Neuron (in vitro differentiated cells): ENCODE measurements around the gene PNPLA7.

Experiments
- H2AFZ ChIP-seq: one replicate; pipeline ENCODE4 v1.6.1; 2013; ENCODE audit warnings: low read depth, mild to moderate bottlenecking, inconsistent platforms, low read length, moderate library complexity
- H3K27me3 ChIP-seq: one replicate; pipeline ENCODE4 v1.6.1; 2013; ENCODE audit warnings: low read length; ENCODE audit not compliant: insufficient read depth
- H3K36me3 ChIP-seq: one replicate; pipeline ENCODE4 v1.6.1; 2013; ENCODE audit warnings: low read length; ENCODE audit not compliant: insufficient read depth
- H3K4me1 ChIP-seq: one replicate; pipeline ENCODE4 v1.6.1; 2013; ENCODE audit warnings: low read length; ENCODE audit not compliant: insufficient read depth
- H3K4me3 ChIP-seq: 2 replicates; pipeline ENCODE4 v1.5.1; 2013; ENCODE audit warnings: mild to moderate bottlenecking, low read length, moderate library complexity
- H3K9me3 ChIP-seq: one replicate; pipeline ENCODE4 v1.6.1; 2013; ENCODE audit warnings: low read length

Gene PNPLA7

GRCh38 chr9:137498720-137499150, 51.5 kb downstream of the PNPLA7 start:
- H3K4me3 ChIP-seq: no peak overlapping the region
- no peaks in the 10 kb centered on the region for H3K4me1 ChIP-seq
- no peaks in the 10 kb centered on the region for H3K36me3 ChIP-seq
- H3K9me3 ChIP-seq: peaks cover 11% of the 10 kb centered on the region
- H2AFZ ChIP-seq: no peak overlapping the region
- no peaks in the 10 kb centered on the region for H3K27me3 ChIP-seq

- H2AFZ ChIP-seq: no peak overlapping the region
- H3K4me1 ChIP-seq: no peaks in the 10 kb centered on the region
- H3K27me3 ChIP-seq: no peaks in the 10 kb centered on the region
- H3K9me3 ChIP-seq: peaks cover 13% of the 10 kb centered on the region
- no peaks in the 10 kb centered on the region for H3K36me3 ChIP-seq
- no peak overlapping the region for H3K4me3 ChIP-seq
These were observed 52.1 kb downstream of the PNPLA7 start for GRCh38 chr9:137497921-137498719.

GRCh38 chr9:137496601-137497375, 53.4 kb downstream of the PNPLA7 start:
- no peak overlapping the region for H3K4me3 ChIP-seq
- H3K27me3 ChIP-seq: no peaks in the 10 kb centered on the region

GRCh38 chr9:137494550-137495351, 55.5 kb downstream of the PNPLA7 start:
- Histone ChIP-seq H2AFZ (no peak overlapping the region), H3K36me3 (no peaks in the 10 kb centered on the region), H3K4me1 (no peaks in the 10 kb centered on the region), H3K9me3 (peaks cover 15% of the 10 kb centered on the region), H3K4me3 (no peak overlapping the region), H3K27me3 (no peaks in the 10 kb centered on the region)

More at GRCh38 chr9:137496601-137497375, 53.4 kb downstream of the PNPLA7 start:
- H2AFZ ChIP-seq: no peak overlapping the region
- H3K9me3 ChIP-seq: peaks cover 15% of the 10 kb centered on the region
- no peaks in the 10 kb centered on the region for H3K36me3 ChIP-seq
- H3K4me1 ChIP-seq: no peaks in the 10 kb centered on the region

GRCh38 chr9:137494104-137494544, 56.1 kb downstream of the PNPLA7 start:
- H2AFZ ChIP-seq: no peak overlapping the region
- no peaks in the 10 kb centered on the region for H3K27me3 ChIP-seq
- H3K4me3 ChIP-seq: no peak overlapping the region

GRCh38 chr9:137493364-137494103, 56.7 kb downstream of the PNPLA7 start:
- no peaks in the 10 kb centered on the region for H3K4me1 ChIP-seq
- H3K27me3 ChIP-seq: no peaks in the 10 kb centered on the region
- H2AFZ ChIP-seq: no peak overlapping the region
- H3K36me3 ChIP-seq: no peaks in the 10 kb centered on the region
- H3K9me3 ChIP-seq: peaks cover 15% of the 10 kb centered on the region
- no peak overlapping the region for H3K4me3 ChIP-seq

More at GRCh38 chr9:137494104-137494544, 56.1 kb downstream of the PNPLA7 start:
- peaks cover 15% of the 10 kb centered on the region for H3K9me3 ChIP-seq
- H3K4me1 ChIP-seq: no peaks in the 10 kb centered on the region
- no peaks in the 10 kb centered on the region for H3K36me3 ChIP-seq

- peaks cover 15% of the 10 kb centered on the region for H3K9me3 ChIP-seq
- H3K4me3 ChIP-seq: no peak overlapping the region
- no peaks in the 10 kb centered on the region for H3K4me1 ChIP-seq
- H2AFZ ChIP-seq: no peak overlapping the region
- no peaks in the 10 kb centered on the region for H3K36me3 ChIP-seq
- no peaks in the 10 kb centered on the region for H3K27me3 ChIP-seq
These were observed 57.5 kb downstream of the PNPLA7 start for GRCh38 chr9:137492464-137493363.

GRCh38 chr9:137491735-137492432, 58.3 kb downstream of the PNPLA7 start:
- Histone ChIP-seq H3K27me3 (no peaks in the 10 kb centered on the region), H3K4me3 (no peak overlapping the region), H3K9me3 (peaks cover 15% of the 10 kb centered on the region), H2AFZ (no peak overlapping the region), H3K4me1 (no peaks in the 10 kb centered on the region), H3K36me3 (no peaks in the 10 kb centered on the region)

GRCh38 chr9:137490532-137491186, 59.5 kb downstream of the PNPLA7 start:
- no peak overlapping the region for H2AFZ ChIP-seq
- no peaks in the 10 kb centered on the region for H3K36me3 ChIP-seq
- peaks cover 15% of the 10 kb centered on the region for H3K9me3 ChIP-seq
- no peak overlapping the region for H3K4me3 ChIP-seq
- no peaks in the 10 kb centered on the region for H3K27me3 ChIP-seq
- no peaks in the 10 kb centered on the region for H3K4me1 ChIP-seq

GRCh38 chr9:137488906-137489305, 61.3 kb downstream of the PNPLA7 start:
- Histone ChIP-seq H3K9me3 (peaks cover 6% of the 10 kb centered on the region), H3K36me3 (no peaks in the 10 kb centered on the region), H3K27me3 (peaks cover 3% of the 10 kb centered on the region), H2AFZ (no peak overlapping the region), H3K4me1 (no peaks in the 10 kb centered on the region), H3K4me3 (no peak overlapping the region)

GRCh38 chr9:137488327-137488653, 61.9 kb downstream of the PNPLA7 start:
- Histone ChIP-seq H3K27me3 (peaks cover 3% of the 10 kb centered on the region), H3K36me3 (no peaks in the 10 kb centered on the region), H3K4me1 (no peaks in the 10 kb centered on the region), H3K9me3 (peaks cover 3% of the 10 kb centered on the region), H3K4me3 (no peak overlapping the region), H2AFZ (no peak overlapping the region)
